Adipocyte (in vitro differentiated cells): ENCODE measurements around the gene KRT1.

ENCODE experiments used
- DNase-seq: peaks from one replicate; pipeline ENCODE4 v3.0.0-alpha.2; 2015; ENCODE audit warnings: low read depth
- H3K27me3 ChIP-seq: replicated peaks from 2 replicates; pipeline ENCODE4 v1.7.0; 2013; ENCODE audit warnings: mild to moderate bottlenecking, low read length, moderate library complexity; ENCODE audit not compliant: control insufficient read depth, insufficient read depth
- H3K36me3 ChIP-seq: 2 replicates; pipeline ENCODE4 v1.7.0; 2013; ENCODE audit warnings: low read length, mild to moderate bottlenecking, moderate library complexity; ENCODE audit not compliant: control insufficient read depth, insufficient read depth, severe bottlenecking
- H3K4me1 ChIP-seq: 2 replicates; pipeline ENCODE4 v1.7.0; 2013; ENCODE audit warnings: mild to moderate bottlenecking, low read length, moderate library complexity; ENCODE audit not compliant: control insufficient read depth, insufficient read depth
- H3K4me3 ChIP-seq: 2 replicates; pipeline ENCODE4 v1.7.0; 2013; ENCODE audit warnings: mild to moderate bottlenecking, low read length, moderate library complexity
- H3K9ac ChIP-seq: 2 replicates; pipeline ENCODE4 v1.7.0; 2013; ENCODE audit warnings: mild to moderate bottlenecking, low read length, moderate library complexity
- H3K9me3 ChIP-seq: 2 replicates; pipeline ENCODE4 v1.7.0; 2013; ENCODE audit warnings: mild to moderate bottlenecking, low read length, moderate library complexity; ENCODE audit not compliant: control insufficient read depth

The KRT1 gene

GRCh38 chr12:52680363-52680762, at the start of gene KRT1:
KRT1 (minus strand) TSS chr12:52680407; CDS start chr12:52680348, 59 bp downstream.
- H3K9ac ChIP-seq: no peak within 1 kb of the TSS
- peaks cover 68% of the 10 kb centered on the region for H3K27me3 ChIP-seq
- H3K36me3 ChIP-seq: no peaks in the 10 kb centered on the region
- H3K4me3 ChIP-seq: no peak within 1 kb of the TSS
- DNase-seq: no peak
- H3K4me1 ChIP-seq: peaks cover 8% of the 10 kb centered on the region
- no peaks in the 10 kb centered on the region for H3K9me3 ChIP-seq

GRCh38 chr12:52729147-52729546, 48.9 kb upstream of the KRT1 start:
- Histone ChIP-seq H3K9me3 (no peaks in the 10 kb centered on the region), H3K4me3 (no peak overlapping the region), H3K9ac (no peak overlapping the region), H3K27me3 (peaks cover 62% of the 10 kb centered on the region), H3K4me1 (no peaks in the 10 kb centered on the region), H3K36me3 (no peaks in the 10 kb centered on the region)
- DNase-seq: no peak

- DNase-seq: no peak
- Histone ChIP-seq H3K4me3 (no peak overlapping the region), H3K36me3 (no peaks in the 10 kb centered on the region), H3K4me1 (no peaks in the 10 kb centered on the region), H3K9me3 (no peaks in the 10 kb centered on the region), H3K27me3 (peaks cover 65% of the 10 kb centered on the region), H3K9ac (no peak overlapping the region)
Measured at GRCh38 chr12:52728374-52728773, 48.2 kb upstream of the KRT1 start.

GRCh38 chr12:52727037-52727436, 46.8 kb upstream of the KRT1 start:
- Histone ChIP-seq H3K27me3 (peaks cover 69% of the 10 kb centered on the region), H3K9me3 (no peaks in the 10 kb centered on the region), H3K4me1 (no peaks in the 10 kb centered on the region), H3K9ac (no peak overlapping the region), H3K36me3 (no peaks in the 10 kb centered on the region), H3K4me3 (no peak overlapping the region)
- DNase-seq: no peak

- no peak for DNase-seq
- no peak overlapping the region for H3K9ac ChIP-seq
- H3K36me3 ChIP-seq: no peaks in the 10 kb centered on the region
- H3K4me3 ChIP-seq: no peak overlapping the region
- no peaks in the 10 kb centered on the region for H3K4me1 ChIP-seq
- H3K27me3 ChIP-seq: peaks cover 63% of the 10 kb centered on the region
- H3K9me3 ChIP-seq: no peaks in the 10 kb centered on the region
Measured at GRCh38 chr12:52726451-52726850, 46.2 kb upstream of the KRT1 start.

- Histone ChIP-seq H3K36me3 (no peaks in the 10 kb centered on the region), H3K4me1 (no peaks in the 10 kb centered on the region), H3K9ac (no peak overlapping the region), H3K27me3 (peaks cover 48% of the 10 kb centered on the region), H3K4me3 (no peak overlapping the region), H3K9me3 (no peaks in the 10 kb centered on the region)
- no peak for DNase-seq
Measured at GRCh38 chr12:52724384-52724783, 44.2 kb upstream of the KRT1 start.

- Histone ChIP-seq H3K36me3 (no peaks in the 10 kb centered on the region), H3K9me3 (no peaks in the 10 kb centered on the region), H3K4me3 (no peak overlapping the region), H3K4me1 (no peaks in the 10 kb centered on the region), H3K27me3 (peaks cover 46% of the 10 kb centered on the region), H3K9ac (no peak overlapping the region)
- DNase-seq: no peak
Measured at GRCh38 chr12:52722680-52723079, 42.5 kb upstream of the KRT1 start.

- Histone ChIP-seq H3K36me3 (no peaks in the 10 kb centered on the region), H3K9me3 (no peaks in the 10 kb centered on the region), H3K4me3 (no peak overlapping the region), H3K4me1 (no peaks in the 10 kb centered on the region), H3K27me3 (peaks cover 47% of the 10 kb centered on the region), H3K9ac (no peak overlapping the region)
- DNase-seq: no peak
Measured at GRCh38 chr12:52721838-52722470, 41.7 kb upstream of the KRT1 start.

GRCh38 chr12:52720365-52720886, 40.2 kb upstream of the KRT1 start:
- Histone ChIP-seq H3K4me3 (no peak overlapping the region), H3K9me3 (no peaks in the 10 kb centered on the region), H3K9ac (no peak overlapping the region), H3K4me1 (no peaks in the 10 kb centered on the region), H3K27me3 (peaks cover 50% of the 10 kb centered on the region), H3K36me3 (no peaks in the 10 kb centered on the region)
- DNase-seq: no peak

- Histone ChIP-seq H3K4me1 (no peaks in the 10 kb centered on the region), H3K27me3 (peaks cover 67% of the 10 kb centered on the region), H3K9ac (no peak overlapping the region), H3K4me3 (no peak overlapping the region), H3K36me3 (no peaks in the 10 kb centered on the region), H3K9me3 (peaks cover 10% of the 10 kb centered on the region)
- no peak for DNase-seq
Measured at GRCh38 chr12:52716061-52716460, 35.9 kb upstream of the KRT1 start.

GRCh38 chr12:52715416-52715815, 35.2 kb upstream of the KRT1 start:
- H3K27me3 ChIP-seq: peaks cover 69% of the 10 kb centered on the region
- no peaks in the 10 kb centered on the region for H3K36me3 ChIP-seq
- H3K9me3 ChIP-seq: peaks cover 10% of the 10 kb centered on the region
- no peak overlapping the region for H3K4me3 ChIP-seq
- no peaks in the 10 kb centered on the region for H3K4me1 ChIP-seq
- no peak for DNase-seq
- H3K9ac ChIP-seq: no peak overlapping the region

GRCh38 chr12:52714887-52715281, 34.7 kb upstream of the KRT1 start:
- Histone ChIP-seq H3K4me3 (no peak overlapping the region), H3K9me3 (peaks cover 10% of the 10 kb centered on the region), H3K9ac (no peak overlapping the region), H3K27me3 (peaks cover 72% of the 10 kb centered on the region), H3K4me1 (no peaks in the 10 kb centered on the region), H3K36me3 (no peaks in the 10 kb centered on the region)
- no peak for DNase-seq
